HG02798 (cell line): ENCODE measurements around the gene DNMT3A.

ENCODE experiments used
- ATAC-seq: cut with Tn5 transposase; IDR thresholded peaks from one replicate; pipeline ENCODE4 v1.9.1; 2021; ENCODE audit warnings: mild to moderate bottlenecking; ENCODE audit not compliant: unreplicated experiment, poor library complexity

Gene DNMT3A

GRCh38 chr2:25187729-25188350, 153.9 kb downstream of the DNMT3A start:
- ATAC-seq: no peak

GRCh38 chr2:25184254-25184653, 157.5 kb downstream of the DNMT3A start:
- no peak for ATAC-seq

- ATAC-seq: no peak
These were observed 162.7 kb downstream of the DNMT3A start for GRCh38 chr2:25178976-25179375.
